ENCODE measurements around the gene CDK6.

Gene CDK6

GRCh38 chr7:92754919-92755581 lies 81.3 kb downstream of the CDK6 start:
- ChIA-PET POLR2A (no interaction called here), CTCF (no interaction called here)
- TF ChIP-seq L3MBTL2 (conservative IDR thresholded peaks at IDR 0.05) (no peak), ZNF384 (IDR thresholded peaks at IDR 0.05) (no peak), ELF4 (IDR thresholded peaks at IDR 0.05) (no peak), PKNOX1 (IDR thresholded peaks at IDR 0.05) (no peak)
- DNase-seq (ENCODE audit: extremely low spot score) = no peak

DNA sequence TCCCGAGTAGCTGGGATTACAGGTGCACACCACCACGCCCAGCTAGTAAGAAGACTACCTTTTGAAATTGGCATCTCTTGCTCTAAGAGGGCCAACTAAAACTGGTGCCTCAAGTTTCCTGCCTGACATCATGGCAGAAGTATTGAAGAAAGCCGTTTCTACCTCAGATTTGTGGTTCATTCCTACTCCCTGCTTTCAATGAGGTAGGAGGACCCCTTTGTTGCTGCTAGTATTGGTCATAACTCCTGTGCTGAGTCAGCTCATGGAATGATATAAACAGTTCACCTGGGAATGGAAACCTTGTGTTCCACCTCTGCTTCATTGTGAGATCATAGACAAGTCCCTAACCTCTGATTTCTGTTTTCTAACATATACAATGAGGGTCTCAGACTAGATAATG lies 82.8 kb downstream of the CDK6 start:
- CTCF ChIA-PET = no interaction called here
- TF ChIP-seq LEF1 (IDR thresholded peaks at IDR 0.05; ENCODE audit: borderline replicate concordance) (no peak), NFRKB (IDR thresholded peaks at IDR 0.05) (no peak), PKNOX1 (IDR thresholded peaks at IDR 0.05) (no peak), SP1 (IDR thresholded peaks at IDR 0.05) (no peak), BHLHE40 (IDR thresholded peaks at IDR 0.05; ENCODE audit: borderline replicate concordance) (no peak), FOXA1 (IDR thresholded peaks at IDR 0.05) (no peak), TARDBP (IDR thresholded peaks at IDR 0.05) (no peak), FOXK2 (IDR thresholded peaks at IDR 0.05) (no peak), ARNT (IDR thresholded peaks at IDR 0.05) (no peak), HDGF (IDR thresholded peaks at IDR 0.05; ENCODE audit: borderline replicate concordance) (no peak), ZNF384 (IDR thresholded peaks at IDR 0.05) (no peak), FOXM1 (IDR thresholded peaks at IDR 0.05; ENCODE audit: borderline replicate concordance) (no peak), L3MBTL2 (conservative IDR thresholded peaks at IDR 0.05) (no peak), CTBP1 (IDR thresholded peaks at IDR 0.05; ENCODE audit: borderline replicate concordance) (no peak), SUZ12 (IDR thresholded peaks at IDR 0.05) (no peak)
- POLR2A ChIA-PET = no interaction called here
- DNase-seq (ENCODE audit: extremely low spot score) = no peak

- DNase-seq (ENCODE audit: extremely low spot score) = no peak
- TF ChIP-seq FOXM1 (IDR thresholded peaks at IDR 0.05; ENCODE audit: borderline replicate concordance) = no peak
- no peak for TF ChIP-seq PKNOX1 (IDR thresholded peaks at IDR 0.05)
- TF ChIP-seq BHLHE40 (IDR thresholded peaks at IDR 0.05; ENCODE audit: borderline replicate concordance) = no peak
- no peak for TF ChIP-seq L3MBTL2 (conservative IDR thresholded peaks at IDR 0.05)
- TF ChIP-seq TARDBP (IDR thresholded peaks at IDR 0.05) = no peak
- no peak for TF ChIP-seq ELF4 (IDR thresholded peaks at IDR 0.05)
- TF ChIP-seq FOXK2 (IDR thresholded peaks at IDR 0.05) = no peak
- no peak for TF ChIP-seq CTBP1 (IDR thresholded peaks at IDR 0.05; ENCODE audit: borderline replicate concordance)
- TF ChIP-seq FOXA1 (IDR thresholded peaks at IDR 0.05) = no peak
- TF ChIP-seq SUZ12 (IDR thresholded peaks at IDR 0.05) = no peak
- TF ChIP-seq ARNT (IDR thresholded peaks at IDR 0.05) = no peak
- TF ChIP-seq ZNF384 (IDR thresholded peaks at IDR 0.05) = no peak
- TF ChIP-seq LEF1 (IDR thresholded peaks at IDR 0.05; ENCODE audit: borderline replicate concordance) = no peak
- no peak for TF ChIP-seq SP1 (IDR thresholded peaks at IDR 0.05)
- no peak for TF ChIP-seq NFRKB (IDR thresholded peaks at IDR 0.05)
- ChIA-PET POLR2A (no interaction called here), CTCF (no interaction called here)
Observed at GRCh38 chr7:92751902-92752901, 84.2 kb downstream of the CDK6 start.

- no peak for DNase-seq (ENCODE audit: extremely low spot score)
- ChIA-PET CTCF (no interaction called here), POLR2A (no interaction called here)
- TF ChIP-seq SP1 (IDR thresholded peaks at IDR 0.05) (no peak), HDGF (IDR thresholded peaks at IDR 0.05; ENCODE audit: borderline replicate concordance) (no peak), TARDBP (IDR thresholded peaks at IDR 0.05) (no peak), FOXA1 (IDR thresholded peaks at IDR 0.05) (no peak), ARNT (IDR thresholded peaks at IDR 0.05) (no peak), FOXM1 (IDR thresholded peaks at IDR 0.05; ENCODE audit: borderline replicate concordance) (no peak), LEF1 (IDR thresholded peaks at IDR 0.05; ENCODE audit: borderline replicate concordance) (no peak), ELF4 (IDR thresholded peaks at IDR 0.05) (no peak), FOXK2 (IDR thresholded peaks at IDR 0.05) (no peak), NFRKB (IDR thresholded peaks at IDR 0.05) (no peak), L3MBTL2 (conservative IDR thresholded peaks at IDR 0.05) (no peak), CTBP1 (IDR thresholded peaks at IDR 0.05; ENCODE audit: borderline replicate concordance) (no peak), SUZ12 (IDR thresholded peaks at IDR 0.05) (no peak), ZNF384 (IDR thresholded peaks at IDR 0.05) (no peak), BHLHE40 (IDR thresholded peaks at IDR 0.05; ENCODE audit: borderline replicate concordance) (no peak), PKNOX1 (IDR thresholded peaks at IDR 0.05) (no peak)
Observed at GRCh38 chr7:92750946-92751345, 85.4 kb downstream of the CDK6 start.

- no peak for DNase-seq (ENCODE audit: extremely low spot score)
- POLR2A ChIA-PET = no interaction called here
- CTCF ChIA-PET = no interaction called here
- no peak for TF ChIP-seq TARDBP (IDR thresholded peaks at IDR 0.05)
- no peak for TF ChIP-seq CTBP1 (IDR thresholded peaks at IDR 0.05; ENCODE audit: borderline replicate concordance)
- TF ChIP-seq ZNF384 (IDR thresholded peaks at IDR 0.05) = no peak
- no peak for TF ChIP-seq NFRKB (IDR thresholded peaks at IDR 0.05)
- no peak for TF ChIP-seq FOXA1 (IDR thresholded peaks at IDR 0.05)
- no peak for TF ChIP-seq BHLHE40 (IDR thresholded peaks at IDR 0.05; ENCODE audit: borderline replicate concordance)
- no peak for TF ChIP-seq ARNT (IDR thresholded peaks at IDR 0.05)
- TF ChIP-seq L3MBTL2 (conservative IDR thresholded peaks at IDR 0.05) = no peak
- no peak for TF ChIP-seq LEF1 (IDR thresholded peaks at IDR 0.05; ENCODE audit: borderline replicate concordance)
- TF ChIP-seq SP1 (IDR thresholded peaks at IDR 0.05) = no peak
- no peak for TF ChIP-seq SUZ12 (IDR thresholded peaks at IDR 0.05)
- TF ChIP-seq ELF4 (IDR thresholded peaks at IDR 0.05) = no peak
- TF ChIP-seq PKNOX1 (IDR thresholded peaks at IDR 0.05) = no peak
- no peak for TF ChIP-seq FOXK2 (IDR thresholded peaks at IDR 0.05)
- no peak for TF ChIP-seq HDGF (IDR thresholded peaks at IDR 0.05; ENCODE audit: borderline replicate concordance)
- TF ChIP-seq FOXM1 (IDR thresholded peaks at IDR 0.05; ENCODE audit: borderline replicate concordance) = no peak
Observed at GRCh38 chr7:92750447-92750839, 85.9 kb downstream of the CDK6 start.
